CD4-positive, alpha-beta T cell treated with Interleukin-15 for 1 hour (primary cell): ENCODE data around the gene PLPP1.

Source experiments
- DNase-seq: peaks from one replicate; pipeline ENCODE4 v3.0.0-alpha.2; 2020

PLPP1 gene

DNA sequence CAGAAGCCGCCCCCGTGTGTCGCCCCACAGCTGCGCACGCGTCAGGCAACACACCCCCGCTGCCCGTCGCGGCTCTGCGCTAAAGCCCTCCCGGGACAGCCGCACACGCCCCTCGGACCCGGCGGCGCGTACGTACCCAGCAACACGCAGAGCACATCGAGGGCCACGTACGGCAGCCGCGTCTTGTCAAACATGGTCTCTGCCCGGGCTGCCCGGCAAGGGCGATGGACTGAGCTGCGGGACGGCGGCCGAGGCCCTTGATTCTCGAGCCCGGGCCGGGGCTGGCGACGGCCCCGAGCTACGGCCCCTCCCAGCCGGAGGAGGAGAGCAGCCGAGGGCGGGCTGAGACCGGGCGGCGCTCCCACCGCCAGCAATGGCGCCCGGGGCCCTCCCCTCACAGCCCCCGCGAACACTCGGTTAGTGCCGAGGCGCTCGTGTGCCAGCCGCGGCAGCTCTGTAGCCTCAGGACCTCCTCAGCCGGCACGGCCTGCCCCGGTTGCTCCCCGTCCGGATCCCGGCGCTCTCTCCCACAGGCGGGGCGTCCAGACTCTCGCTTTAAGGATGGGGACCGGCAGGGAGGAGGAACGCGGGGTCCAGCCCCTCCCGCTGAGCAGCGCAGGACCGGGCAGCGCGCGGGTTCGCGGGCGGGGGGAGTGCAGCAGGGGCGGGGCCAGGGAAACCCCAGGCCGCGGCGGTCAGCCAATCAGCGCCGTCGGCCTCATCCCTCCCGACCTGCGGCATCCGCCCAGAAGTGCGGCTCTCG is at the start of gene PLPP1:
Gene PLPP1, minus strand, starts transcription at position 529 of the 763 bp plus-strand sequence. Its CDS starts 335 bp downstream, at position 194.
- DNase-seq: peak; percentile 82

DNA sequence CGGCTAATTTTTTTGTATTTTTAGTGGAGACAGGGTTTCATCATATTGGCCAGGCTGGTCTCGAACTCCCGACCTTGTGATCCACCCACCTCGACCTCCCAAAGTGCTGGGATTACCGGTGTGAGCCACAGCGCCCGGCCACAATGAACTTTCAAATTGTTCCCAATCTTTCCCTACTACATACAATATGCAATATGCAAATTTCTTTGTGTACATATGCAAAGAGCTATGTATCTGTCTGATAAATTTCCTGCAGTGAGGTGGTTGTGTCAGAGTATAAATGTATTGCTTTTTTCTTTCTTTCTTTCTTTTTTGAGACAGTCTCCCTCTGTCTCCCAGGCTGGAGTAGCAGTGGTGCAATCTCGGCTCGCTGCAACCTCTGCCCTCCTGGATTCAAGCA is 48.8 kb upstream of the PLPP1 start:
- no peak for DNase-seq

DNA sequence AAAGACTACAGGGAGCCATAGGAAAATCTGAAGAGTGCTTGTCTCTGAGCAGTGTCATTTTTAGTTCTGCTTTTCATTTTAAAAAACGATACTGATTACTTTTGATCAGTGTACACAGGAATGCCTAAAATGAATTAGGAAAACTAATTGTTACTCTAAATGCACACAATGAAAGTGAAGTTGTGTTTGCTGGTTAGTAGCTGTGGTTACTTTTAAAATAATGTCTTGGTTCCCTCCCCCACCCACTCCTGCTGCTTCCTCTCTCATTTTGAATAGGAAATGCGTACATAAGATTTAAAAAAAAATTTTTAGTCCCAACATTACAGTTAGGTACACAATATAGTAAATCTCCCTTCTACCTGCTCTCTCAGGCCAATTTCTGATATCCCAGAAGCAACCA is 47.5 kb upstream of the PLPP1 start:
- DNase-seq: no peak

DNA sequence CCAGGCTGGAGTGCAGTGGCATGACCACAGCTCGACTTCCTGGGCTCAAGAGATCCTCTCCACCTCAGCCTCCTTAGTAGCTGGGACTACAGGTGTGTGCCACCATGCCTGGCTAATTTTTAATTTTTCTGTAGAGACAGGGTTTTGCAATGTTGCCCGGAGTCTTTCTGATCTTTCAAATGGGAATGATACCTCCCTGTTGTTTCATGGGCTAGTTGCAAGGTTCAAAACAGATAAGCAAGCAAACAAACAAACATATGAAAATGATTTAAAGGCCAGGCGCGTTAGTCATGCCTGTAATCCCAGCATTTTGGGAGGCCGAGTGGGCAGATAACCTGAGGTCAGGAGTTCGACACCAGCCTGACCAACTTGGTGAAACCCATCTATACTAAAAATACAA is 45.3 kb upstream of the PLPP1 start:
- no peak for DNase-seq

- no peak for DNase-seq
Measured at GRCh38 chr5:55578771-55579170, 44.0 kb upstream of the PLPP1 start.

DNA sequence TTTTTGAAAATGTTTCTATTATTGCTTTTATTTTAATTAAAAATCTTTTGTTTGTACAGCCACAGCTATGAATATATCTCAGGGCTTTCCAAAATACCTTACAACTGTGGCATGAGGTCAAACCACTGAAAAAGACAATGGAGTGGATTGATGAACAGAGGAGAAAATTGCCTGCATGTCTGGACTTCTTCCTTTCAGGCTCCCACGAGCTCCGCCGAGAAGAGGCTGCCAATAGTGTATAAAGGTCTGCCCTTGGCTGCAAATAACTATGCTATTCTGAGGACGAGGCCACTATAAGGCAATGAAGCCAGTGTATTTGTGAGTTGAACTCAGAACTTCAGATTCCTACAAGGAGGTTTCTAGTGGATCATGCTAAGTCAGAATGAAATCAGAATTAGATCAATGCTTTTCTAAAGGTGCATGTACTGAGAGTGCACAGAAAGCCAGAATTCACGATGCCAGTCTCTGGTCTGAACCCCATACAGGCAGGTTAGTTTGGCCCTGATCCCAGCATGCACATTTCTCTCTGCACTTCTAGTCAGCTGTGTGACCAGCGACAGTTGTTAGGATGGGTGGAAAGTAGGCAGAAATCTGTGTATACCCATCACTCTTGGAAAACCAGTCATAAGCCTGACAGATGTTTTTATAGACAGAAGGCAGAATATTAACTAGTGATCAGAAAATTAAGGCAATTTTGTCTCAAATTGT is 42.7 kb upstream of the PLPP1 start:
- DNase-seq: no peak

- DNase-seq: no peak
Measured at GRCh38 chr5:55576661-55577060, 41.9 kb upstream of the PLPP1 start.

- DNase-seq: no peak
Measured at GRCh38 chr5:55575815-55576583, 41.2 kb upstream of the PLPP1 start.

- no peak for DNase-seq
Measured at GRCh38 chr5:55572600-55572999, 37.8 kb upstream of the PLPP1 start.

DNA sequence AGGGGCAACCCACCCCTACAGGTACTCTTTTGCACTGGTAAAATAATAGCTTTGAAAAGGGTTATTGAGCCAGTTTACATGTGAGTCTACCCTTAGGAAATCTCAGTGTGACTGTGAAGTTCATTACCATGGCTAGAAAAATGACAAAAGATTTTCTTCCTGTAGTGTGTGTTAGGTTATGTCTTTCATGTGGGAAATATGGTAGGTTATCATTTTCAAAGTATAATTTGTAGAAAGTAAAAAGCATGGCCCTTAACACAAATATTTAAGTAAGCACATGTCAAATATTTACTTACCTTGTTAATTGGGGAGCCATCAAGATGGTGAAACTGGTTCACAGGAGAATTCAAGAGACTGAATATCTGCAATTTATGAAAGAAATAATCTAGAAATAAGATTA is 37.3 kb upstream of the PLPP1 start:
- no peak for DNase-seq

DNA sequence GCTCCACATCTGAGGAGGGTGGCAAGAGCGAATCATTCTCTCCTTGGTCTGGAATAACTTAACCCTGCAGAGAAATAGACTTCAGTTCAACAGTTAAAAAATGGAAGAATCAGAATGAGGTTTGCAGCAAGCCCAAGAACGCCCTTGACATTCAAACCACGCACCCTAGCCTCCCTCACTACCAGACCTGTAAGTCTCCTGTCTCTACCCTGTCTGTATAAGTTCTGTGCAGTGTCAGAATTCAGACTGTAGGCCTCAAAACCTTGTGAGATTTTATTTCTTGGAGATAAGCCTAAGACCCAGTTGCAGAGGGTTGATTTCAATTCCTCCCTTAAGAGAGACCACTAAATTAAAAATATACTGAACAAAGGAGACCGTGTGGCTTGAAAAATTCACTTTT is 35.8 kb upstream of the PLPP1 start:
- DNase-seq: no peak

DNA sequence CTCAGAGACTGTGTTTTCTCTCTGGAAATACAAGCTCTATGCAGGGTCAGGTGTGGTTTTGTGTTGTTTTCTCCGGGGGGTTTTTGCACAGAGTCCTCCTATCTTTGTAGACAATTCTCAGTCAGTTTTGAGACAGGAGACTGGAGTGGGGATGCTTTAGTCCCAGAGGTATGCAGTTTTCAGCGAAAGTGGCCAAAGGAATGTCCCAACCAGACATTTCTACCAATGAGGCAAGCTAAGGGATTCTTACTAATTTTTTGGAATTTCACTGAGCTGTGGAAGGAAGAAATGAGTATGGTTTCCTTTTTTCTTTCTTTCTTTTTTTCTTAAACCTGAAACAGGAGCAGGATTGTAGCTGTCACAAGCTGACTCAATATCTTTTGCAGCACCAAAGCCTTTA is 35.3 kb upstream of the PLPP1 start:
- DNase-seq: no peak

- no peak for DNase-seq
Measured at GRCh38 chr5:55569513-55569865, 34.7 kb upstream of the PLPP1 start.

DNA sequence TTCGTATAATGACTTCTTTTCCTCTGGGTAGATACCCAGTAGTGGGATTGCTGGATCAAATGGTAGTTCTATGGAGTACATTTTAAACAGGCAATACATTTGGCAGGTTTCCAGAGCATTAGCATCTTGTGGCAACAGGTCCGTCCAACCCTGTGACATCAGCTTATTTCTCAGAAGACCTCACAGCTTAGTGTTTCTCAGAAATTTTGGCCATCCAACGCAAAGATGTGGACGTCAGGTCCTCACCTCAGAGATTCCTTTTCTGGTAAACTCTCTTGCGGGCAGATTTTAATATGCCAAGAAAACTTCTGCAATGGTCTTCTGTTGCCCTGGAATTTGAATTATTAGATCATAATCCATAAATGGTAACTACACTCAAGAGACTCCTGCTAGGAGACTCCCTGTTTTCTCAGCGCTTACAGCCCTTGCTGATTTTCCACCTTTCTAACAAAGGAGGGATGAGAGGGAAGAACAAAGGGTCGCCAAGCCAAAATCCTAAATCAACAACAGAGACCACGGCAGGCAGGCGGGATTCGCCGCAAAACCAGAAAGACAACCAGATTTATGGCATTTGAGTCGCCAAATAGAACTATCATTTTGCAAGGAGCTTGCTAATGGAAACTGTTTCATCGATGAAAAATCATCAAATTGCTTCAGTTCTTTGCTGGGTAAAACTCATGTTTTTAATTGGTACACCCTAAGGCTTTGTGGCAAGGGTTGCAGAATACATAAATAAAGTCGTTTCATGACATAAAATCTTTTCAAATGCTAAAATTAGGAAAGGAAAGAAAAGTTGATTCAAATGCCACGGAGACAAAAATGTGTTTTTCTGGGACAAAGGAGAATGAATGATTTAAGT is 34.1 kb upstream of the PLPP1 start:
- no peak for DNase-seq

DNA sequence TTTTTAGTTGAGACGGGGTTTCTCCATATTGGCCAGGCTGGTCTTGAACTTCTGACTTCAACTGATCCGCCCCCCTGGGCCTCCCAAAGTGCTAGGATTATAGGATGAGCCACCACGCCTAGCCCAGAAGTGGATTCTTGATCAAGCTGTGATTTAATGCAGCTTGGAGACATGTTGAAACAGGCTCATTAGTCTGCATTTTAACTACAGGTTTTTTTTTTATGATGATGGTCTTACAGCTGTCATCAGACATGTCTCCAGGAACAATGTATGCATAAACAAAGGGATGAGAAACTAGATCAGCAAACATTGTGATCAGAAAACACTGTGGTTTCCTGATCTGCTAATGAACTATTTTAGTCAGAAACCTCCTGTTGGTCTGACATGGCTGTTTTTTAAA is 30.0 kb upstream of the PLPP1 start:
- DNase-seq: no peak

DNA sequence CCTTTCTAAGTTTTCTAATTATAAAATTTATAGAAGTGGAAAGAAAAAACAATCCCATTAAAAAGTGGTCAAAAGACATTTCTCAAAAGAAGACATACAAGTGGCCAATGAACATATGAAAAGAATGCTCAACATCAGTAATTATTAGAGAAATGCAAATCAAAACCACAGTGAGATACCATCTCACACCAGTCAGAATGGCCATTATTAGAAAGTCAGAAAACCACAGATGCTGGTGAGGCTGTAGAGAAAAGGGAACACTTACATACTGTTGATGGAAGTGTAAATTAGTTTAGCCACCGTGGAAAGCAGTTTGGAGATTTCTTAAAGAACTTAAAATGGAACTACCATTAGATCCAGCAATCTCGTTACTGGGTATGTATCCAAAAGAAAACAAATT is 23.7 kb upstream of the PLPP1 start:
- no peak for DNase-seq

- DNase-seq: no peak
Measured at GRCh38 chr5:55557123-55557522, 22.4 kb upstream of the PLPP1 start.

DNA sequence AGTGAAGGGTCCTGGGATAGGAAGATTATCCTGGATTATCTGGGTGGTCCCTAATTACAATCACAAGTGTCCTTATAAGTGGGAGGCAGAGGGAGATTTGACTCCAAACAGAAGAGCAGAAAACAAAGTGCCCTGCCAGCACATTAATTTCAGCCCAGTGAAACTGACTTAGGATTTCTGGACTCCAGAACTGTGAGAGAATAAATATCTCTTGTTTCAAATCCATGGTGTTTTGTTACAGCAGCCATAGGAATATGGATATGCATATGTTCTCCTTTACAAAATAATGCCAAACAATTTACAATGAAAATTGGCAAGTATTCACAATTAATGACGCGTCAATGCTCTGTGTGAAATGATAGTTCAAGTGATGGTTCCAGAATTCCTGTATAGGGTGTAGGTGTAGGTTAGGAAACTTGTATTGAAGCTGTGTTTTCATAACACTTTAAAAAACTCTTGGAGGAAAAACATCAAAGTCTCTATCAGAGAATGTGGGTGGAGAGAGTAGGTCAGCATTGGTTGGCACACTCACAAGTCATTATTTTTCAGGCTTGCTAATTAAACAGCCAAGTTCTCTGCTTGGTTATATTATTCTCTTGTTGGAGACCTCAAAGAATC is 19.9 kb upstream of the PLPP1 start:
- DNase-seq: no peak

DNA sequence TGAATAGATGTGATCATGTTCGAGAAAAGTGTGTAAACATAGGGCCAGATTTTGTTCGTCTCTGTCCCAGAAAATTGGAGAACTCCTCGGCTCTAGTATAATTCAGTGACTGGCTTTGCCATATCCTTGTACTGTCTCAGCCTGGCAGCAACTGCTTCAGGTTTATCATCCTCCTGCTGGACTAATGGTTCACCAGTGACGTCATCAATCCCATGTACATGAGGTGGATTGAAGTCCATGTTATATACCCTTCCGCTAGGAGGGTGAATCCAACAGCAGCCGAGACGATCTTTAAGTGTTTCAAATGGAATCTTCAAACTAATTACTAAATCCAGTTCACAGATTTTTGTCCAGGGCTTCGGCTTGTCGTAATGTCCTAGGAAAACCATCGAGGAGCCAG is 17.1 kb upstream of the PLPP1 start:
- DNase-seq: no peak

DNA sequence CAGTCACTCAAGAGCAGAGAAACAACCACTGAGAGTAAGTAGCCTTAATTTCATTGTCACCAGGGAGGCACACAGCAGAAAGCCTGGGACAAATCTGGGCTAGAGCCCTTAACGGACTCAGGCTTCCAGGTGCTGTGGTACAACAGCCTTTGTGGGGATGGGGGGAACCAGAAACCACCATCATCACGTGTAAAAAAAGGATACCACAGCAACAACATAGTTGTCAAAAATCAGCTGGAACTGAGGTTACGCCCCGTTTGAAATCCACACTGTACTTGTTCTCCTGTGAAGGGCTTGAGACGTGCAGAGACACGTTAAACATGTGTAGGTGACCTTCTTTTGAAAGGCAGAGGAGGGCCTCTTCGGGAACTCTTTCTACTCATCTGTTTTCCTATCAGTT is 16.6 kb upstream of the PLPP1 start:
- no peak for DNase-seq

DNA sequence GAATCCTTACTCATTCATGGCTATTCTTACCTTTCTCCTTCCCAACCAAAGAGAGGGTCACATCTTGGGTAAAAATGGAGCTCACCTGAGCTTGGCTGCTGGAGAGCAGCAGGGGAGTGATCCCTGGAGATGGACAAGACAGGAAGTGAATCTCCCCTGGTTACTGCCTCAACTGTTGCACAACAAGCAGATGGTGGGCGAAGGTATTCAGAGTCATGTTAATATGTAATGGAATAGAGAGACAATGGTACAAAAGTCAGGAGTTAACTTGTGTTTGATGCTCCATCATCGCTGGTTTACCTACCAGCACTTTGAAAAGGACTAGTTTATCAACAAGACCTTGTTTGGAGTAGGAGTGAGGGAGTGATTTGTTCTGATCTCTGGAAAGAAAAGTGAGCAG is 13.0 kb upstream of the PLPP1 start:
- no peak for DNase-seq

DNA sequence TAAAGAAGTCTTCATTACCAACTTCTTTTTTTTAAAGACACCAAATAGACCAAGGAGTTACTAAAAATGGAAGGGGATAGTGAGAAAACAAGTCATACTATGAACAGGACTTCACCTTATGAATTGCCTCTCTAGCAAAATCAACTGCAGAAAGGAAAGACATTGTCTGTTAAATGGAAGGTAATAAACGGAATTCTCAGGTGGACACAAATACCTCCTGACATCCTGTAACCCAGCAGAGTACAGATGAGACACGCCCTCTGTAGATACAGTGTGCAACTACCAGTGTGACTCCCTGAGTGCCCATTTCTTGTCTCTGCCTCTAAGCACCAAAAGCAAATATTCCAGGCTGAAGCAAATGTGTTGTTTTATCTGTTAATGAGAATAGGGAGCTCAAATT is 12.2 kb upstream of the PLPP1 start:
- DNase-seq: no peak

- DNase-seq: no peak
Measured at GRCh38 chr5:55544341-55544740, 9.6 kb upstream of the PLPP1 start.
